GM19023 (cell line): ENCODE data around the gene SLC7A7.
"Not testable (repeated sequence)": the region's sequence is repeated elsewhere in the genome, so short reads cannot be mapped to it uniquely, and the experiment has no call there.

Experiments
- ATAC-seq: cut with Tn5 transposase; IDR thresholded peaks from one replicate; pipeline ENCODE4 v1.9.1; 2021; ENCODE audit warnings: mild to moderate bottlenecking, moderate library complexity; ENCODE audit not compliant: unreplicated experiment

SLC7A7 gene

DNA sequence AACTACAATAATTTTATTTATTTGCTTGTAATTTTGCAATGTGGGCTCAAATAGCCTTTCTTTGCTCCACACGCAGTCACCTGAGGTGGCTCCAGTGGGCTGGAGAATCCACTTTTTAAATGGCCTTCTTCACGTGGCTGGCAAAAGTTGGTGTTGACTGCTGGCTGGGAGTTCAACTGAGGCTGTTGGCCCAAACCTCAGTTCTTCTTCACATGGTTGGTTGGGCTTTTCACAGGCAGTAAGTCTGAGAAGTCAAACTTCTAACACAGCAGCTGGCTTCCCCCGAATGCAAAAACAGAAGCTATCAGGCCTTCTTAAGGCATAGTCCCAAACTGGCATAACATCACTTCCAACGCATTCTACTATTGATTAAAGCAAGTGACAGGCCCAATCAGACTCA is 50.9 kb downstream of the SLC7A7 start:
- no peak for ATAC-seq

DNA sequence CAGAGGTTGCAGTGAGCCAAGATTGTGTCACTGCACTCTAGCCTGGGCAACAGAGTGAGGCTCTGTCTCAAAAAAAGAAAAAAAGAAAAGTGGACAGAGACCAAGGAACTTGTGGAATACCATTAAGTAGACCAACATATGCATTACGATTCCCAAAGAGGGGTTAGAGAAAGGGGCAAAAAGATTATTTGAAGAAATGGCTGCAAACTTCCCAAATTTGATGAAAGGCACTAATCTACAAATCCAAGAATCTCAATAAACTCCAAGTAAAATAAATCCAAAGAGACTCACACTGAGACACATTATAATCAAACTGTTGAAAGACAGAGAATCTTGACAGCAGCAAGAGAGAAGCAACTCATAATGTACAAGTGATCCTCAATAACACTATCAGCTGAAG is 53.5 kb downstream of the SLC7A7 start:
- no peak for ATAC-seq

DNA sequence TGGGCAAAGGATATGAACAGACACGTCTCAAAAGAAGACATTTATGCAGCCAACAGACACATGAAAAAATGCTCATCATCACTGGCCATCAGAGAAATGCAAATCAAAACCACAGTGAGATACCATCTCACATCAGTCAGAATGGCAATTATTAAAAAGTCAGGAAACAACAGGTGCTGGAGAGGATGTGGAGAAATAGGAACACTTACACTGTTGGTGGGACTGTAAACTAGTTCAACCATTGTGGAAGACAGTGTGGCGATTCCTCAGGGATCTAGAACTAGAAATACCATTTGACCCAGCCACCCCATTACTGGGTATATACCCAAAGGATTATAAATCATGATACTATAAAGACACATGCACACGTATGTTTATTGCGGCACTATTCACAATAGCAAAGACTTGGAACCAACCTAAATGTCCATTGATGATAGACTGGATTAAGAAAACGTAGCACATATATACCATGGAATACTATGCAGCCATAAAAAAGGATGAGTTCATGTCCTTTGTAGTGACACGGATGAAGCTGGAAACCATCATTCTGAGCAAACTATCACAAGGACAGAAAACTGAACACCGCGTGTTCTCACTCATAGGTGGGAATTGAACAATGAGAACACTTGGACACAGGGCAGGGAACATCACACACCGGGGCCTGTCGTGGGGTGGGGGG is 57.1 kb downstream of the SLC7A7 start:
- not testable (repeated sequence) for ATAC-seq

DNA sequence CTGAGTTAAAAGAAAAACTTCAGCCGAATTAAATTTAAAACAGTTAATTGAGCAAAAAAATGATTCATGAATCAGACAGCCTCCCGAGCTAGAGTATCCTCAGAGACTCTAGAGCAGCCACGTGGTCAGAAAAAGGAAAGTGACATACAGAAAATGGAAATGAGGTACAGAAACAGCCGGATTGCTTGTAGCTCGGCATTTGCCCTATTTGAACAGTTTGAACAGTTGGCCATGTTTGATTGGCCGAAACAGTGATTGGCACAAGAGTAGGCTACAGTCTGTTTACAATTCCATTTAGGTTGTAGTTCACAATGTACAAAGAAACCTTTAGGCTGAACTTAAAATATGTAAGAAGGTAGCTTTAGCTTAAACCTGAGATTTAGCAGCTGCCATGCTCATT is 61.6 kb downstream of the SLC7A7 start:
- ATAC-seq = no peak

DNA sequence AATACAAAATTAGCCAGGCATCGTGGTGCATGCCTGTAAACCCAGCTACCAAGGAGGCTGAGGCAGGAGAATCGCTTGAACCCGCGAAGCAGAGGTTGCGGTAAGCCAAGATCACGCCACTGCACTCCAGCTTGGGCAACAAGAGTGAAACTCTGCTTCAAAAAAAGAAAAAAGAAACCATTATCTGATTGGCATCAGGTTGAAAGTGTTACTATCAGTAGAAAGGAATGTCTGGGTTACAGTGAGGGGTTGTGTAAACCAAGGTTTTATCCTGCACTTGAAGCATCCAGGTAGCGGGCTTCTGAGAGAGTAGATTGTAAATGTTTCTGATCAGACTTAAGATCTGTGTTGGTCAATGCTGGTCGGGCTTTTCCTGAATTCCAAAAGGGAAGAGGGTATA is 62.8 kb downstream of the SLC7A7 start:
- ATAC-seq = no peak

DNA sequence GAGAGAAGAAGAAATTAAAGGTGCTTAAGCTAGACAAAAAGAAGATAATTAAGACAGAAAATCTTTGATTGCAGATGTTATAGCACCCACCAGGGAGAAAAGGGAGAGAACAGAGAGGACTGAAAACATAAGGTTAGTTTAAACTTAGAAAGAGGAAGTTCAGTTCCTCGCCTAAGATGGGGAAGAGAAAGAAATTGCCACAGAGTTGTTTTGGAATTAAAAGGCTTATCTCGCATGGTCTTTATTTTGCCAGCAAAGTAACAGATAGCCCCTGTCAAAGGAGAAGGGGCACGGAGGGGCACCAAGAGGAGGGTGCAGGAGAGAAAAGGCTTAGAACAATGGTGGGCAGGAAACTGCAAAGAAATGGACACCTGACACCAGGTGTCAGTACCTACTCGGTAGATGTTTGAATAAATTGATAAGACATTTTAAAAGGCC is 66.6 kb downstream of the SLC7A7 start:
- no peak for ATAC-seq

DNA sequence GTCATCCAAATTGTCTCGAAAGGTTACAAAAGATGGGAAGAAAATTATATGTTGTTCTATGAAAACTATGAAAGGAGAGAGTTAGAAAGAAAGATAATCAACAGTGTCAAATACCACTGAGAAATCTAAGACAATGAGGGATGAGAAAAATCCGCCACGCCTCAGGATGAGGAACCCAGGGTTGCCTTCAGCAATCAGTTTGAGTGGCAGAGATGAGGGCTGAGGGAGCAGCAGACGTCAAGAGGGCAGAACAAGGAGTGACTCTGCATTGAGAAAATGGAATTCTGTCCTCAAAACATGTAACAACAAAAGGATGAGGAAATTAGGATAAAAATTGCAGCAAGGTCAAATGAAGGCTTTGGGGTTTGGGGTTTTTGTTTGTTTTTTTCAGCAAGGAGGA is 67.0 kb downstream of the SLC7A7 start:
- no peak for ATAC-seq

DNA sequence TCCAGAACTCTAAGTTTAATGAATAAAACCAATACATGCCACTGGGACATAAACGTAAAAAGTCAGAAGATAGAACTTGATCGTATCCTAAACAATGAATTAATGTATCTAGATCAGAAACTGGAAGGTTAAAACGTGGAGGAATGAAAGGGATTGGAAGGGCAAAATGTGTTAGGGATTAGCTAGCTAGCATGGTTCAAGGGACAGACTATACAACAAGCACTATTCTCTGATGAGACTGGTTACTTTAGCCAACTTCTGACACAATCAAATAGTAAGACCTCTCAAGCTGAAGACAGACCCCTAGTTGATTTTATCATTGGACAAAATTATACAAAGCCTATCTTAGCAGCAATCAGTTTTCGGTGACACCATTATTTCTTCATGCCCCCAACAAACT is 67.5 kb downstream of the SLC7A7 start:
- no peak for ATAC-seq

DNA sequence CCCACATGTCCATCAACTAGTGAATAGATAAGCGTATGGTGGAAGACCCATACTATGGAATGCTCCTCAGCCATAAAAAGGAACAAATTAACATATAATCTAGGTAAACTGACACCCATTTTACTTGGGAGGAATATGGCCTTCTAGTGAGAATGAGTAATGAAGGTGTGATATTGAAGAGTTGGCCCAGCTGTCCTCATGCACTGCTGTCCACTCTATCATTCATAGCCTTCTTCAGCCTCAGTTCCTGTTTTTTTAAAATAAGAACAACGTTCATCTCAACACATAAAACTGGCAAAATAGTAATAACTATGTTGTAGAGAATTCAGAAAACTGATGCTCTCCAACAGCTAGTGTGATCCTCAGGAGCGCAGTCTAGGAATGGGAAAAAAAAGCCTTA is 75.2 kb downstream of the SLC7A7 start:
- ATAC-seq = no peak

DNA sequence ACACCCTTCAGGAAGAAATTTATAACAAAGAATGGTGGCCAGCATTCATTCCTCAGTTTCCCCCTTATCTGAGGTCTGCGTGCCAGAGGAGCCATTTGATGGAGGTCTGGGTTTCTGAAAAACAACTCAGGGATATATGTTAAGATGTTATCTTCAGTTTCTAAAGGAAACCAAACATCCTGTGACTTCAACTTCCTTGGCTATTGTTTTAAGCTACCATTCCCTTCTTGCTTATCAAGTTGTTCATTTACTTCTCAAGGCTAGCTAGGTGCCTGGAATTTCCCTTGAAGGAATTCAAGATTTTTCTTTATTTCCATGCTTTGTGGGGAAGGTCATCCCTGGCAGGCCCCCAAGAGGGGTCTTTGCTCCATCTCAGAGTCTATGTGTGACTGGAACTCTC is 75.8 kb downstream of the SLC7A7 start:
- no peak for ATAC-seq

DNA sequence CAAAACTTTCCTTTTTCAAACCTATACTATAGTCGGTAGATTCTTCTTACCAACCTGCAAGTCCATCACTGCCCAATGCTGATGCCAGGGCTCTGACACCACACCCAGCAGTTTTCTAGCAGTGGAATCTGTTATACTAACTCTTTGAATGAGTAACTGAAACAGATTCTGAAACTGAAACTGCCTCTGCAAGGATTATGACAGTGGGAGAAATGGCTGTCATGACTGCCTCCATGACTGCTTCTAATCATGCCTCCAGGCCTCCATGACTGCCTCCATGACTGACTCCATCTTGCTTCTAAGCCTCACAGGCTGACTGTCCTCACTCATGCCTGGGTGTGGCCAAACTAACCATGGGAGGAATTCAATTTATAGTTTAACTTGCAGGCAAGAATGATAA is 78.2 kb downstream of the SLC7A7 start:
- ATAC-seq = no peak

DNA sequence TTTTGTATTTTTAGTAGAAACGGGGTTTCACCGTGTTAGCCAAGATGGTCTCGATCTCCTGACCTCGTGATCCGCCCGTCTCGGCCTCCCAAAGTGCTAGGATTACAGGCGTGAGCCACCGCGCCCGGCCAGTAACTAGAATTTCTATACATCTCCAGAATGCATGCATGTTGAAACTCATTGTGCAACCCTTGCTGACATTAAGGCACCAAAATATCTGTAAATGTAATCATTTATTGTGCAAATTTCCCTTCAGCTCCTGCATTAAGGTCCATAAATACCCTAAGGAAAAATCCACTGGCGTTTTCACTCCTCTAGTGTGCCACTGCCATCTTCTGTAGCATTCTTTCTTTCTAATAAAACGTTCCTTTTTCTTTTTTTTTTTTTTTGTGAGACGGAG is 78.9 kb downstream of the SLC7A7 start:
- ATAC-seq = not testable (repeated sequence)

DNA sequence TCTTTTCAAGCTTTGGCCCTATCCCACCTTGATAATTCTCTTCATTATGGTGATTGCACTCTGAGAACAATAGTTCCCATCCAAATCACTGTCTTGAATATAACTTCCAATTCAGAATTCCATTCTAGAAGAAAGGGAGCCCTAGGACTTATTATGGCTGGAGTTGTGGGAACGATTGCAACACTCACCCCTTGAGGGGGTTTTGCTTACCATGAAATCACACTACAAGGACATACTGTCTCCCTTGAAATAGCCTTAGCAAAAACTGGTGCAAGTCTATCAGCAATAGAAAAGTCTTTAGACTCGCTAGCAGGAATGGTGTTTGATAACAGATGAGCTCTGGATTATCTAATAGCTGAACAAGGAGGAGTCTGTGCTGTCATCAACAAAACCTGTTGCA is 80.1 kb downstream of the SLC7A7 start:
- no peak for ATAC-seq

DNA sequence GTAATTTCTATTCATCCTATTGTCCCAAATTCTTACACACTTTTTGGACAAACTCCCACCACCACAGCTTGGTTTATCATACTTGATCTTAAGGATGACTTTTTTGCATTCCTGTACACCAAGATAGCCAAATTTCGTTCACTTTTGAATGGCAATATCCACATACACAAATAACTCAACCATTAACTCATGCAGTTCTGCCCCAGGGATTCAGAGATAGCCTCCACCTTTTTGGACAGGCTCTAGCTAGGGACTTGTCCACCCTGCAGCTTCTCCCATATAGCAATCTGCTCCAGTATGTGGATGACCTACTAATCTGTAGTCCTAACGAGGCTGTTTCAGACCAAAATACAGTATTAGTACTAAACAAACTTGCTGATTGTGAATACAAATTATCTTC is 81.4 kb downstream of the SLC7A7 start:
- ATAC-seq = no peak

DNA sequence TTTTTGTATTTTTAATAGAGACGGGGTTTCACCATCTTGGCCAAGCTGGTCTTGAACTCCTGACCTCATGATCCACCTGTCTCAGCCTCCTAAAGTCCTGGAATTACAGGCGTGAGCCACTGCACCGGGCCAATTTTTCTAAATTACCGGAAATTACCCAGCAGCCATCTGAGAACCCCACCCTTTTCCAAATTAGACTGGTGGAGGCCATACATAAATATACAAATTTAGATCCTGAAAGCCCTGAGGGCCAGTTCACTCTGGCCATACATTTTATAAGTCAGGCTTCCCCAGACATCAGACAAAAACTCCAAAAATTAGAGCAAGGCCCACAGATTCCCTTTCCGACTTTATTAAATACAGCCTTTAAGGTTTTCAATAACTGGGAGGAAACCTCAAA is 83.2 kb downstream of the SLC7A7 start:
- ATAC-seq = not testable (repeated sequence)

DNA sequence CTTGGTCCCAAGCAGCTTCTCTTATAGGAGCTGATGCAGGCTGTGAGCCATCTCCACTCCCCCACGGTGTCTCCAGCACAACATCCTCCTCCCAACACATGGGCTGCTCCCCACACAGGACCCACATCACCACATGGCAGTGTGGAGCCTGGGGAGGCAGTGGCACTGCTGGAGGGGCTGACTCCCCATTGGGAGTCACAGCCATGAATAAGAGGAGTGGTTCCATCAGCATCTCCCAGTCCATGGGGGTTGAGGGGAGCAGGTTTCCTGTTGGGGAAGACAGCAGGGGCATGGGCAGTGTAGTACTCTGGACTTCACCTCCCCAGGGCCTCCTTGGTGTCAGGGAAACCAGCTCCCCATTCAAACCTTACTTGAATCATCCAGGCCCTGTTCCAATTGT is 89.2 kb downstream of the SLC7A7 start:
- ATAC-seq = no peak

DNA sequence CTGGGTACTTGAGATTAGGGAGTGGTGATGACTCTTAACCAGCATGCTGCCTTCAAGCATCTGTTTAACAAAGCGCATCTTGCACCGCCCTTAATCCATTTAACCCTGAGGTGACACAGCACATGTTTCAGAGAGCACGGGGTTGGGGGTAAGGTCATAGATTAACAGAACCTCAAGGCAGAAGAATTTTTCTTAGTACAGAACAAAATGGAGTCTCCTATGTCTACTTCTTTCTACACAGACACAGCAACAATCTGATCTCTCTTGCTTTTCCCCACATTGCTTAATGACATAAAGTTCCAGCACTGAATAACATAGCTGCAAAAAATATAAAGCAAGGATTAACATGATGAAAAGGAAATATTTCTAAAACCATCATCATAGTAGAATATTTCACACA is 89.9 kb downstream of the SLC7A7 start:
- not testable (repeated sequence) for ATAC-seq

DNA sequence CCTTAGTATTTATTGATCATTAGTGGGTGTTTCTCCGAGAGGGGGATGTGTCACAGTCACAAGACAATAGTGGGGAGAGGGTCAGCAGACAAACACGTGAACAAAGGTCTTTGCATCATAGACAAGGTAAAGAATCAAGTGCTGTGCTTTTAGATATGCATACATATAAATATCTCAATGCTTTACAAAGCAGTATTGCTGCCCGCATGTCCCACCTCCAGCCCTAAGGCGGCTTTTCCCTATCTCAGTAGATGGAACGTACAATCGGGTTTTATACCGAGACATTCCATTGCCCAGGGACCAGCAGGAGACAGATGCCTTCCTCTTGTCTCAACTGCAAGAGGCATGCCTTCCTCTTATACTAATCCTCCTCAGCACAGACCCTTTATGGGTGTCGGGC is 90.4 kb downstream of the SLC7A7 start:
- not testable (repeated sequence) for ATAC-seq

DNA sequence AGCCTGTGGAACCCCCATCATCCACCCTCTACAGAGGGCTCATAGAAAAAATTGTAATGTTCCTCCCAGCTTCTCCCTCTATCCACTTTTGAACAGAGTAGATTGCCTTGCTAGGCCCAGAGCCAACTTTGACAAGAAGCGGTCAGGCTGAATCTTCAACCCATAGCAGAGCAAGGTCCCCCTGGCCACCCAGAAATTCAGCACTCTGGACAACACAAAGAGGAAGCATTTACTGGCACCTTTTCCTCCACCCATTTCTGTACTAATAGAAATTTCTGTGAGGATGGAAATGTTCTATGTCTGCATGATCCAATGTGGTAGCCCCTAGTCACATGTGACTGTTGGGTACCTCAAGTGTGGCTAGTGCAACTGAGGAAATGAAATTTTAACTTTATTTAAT is 91.4 kb downstream of the SLC7A7 start:
- no peak for ATAC-seq
